ENCODE results near the gene HEXD.

Gene HEXD

GRCh38 chr17:82486231-82487094, 68.3 kb downstream of the HEXD start:
- DNase-seq (ENCODE audit: low read depth in 2 of 2, low spot score in 1 of 2) = no peak

GRCh38 chr17:82487910-82488309, 69.8 kb downstream of the HEXD start:
- DNase-seq (ENCODE audit: low read depth in 2 of 2, low spot score in 1 of 2) = no peak

GRCh38 chr17:82489117-82489516, 71.0 kb downstream of the HEXD start:
- DNase-seq (ENCODE audit: low read depth in 2 of 2, low spot score in 1 of 2) = no peak

DNA sequence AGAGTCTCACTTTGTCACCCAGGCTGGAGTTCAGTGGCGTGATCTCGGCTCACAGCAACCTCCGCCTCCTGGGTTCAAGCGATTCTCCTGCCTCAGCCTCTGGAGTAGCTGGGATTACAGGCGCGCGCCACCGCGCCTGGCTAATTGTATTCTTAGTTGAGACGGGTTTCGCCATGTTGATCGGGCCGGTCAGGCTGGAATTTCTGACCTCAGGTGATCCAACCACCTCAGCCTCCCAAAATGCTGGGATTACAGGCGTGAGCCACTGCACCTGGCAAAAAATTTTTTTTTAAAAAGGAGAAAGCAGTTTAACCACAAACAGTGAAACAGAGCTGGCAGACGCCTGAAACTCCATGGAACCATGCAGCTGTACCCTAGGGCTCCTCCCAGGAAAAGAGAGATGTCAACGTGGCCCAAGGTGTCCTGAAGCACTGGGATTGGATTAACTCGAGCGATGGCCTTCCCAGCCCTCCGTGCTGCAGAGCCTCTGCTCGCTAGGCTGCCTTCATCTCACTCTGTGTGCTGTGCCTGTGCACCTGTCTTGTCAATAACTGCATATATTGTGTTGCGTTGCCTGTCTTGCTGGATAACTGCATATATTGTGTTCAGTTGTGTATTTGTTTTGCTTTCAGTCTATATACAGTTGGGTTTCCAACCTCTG, 71.8 kb downstream of the HEXD start:
- DNase-seq (ENCODE audit: low read depth in 2 of 2, low spot score in 1 of 2) = no peak

DNA sequence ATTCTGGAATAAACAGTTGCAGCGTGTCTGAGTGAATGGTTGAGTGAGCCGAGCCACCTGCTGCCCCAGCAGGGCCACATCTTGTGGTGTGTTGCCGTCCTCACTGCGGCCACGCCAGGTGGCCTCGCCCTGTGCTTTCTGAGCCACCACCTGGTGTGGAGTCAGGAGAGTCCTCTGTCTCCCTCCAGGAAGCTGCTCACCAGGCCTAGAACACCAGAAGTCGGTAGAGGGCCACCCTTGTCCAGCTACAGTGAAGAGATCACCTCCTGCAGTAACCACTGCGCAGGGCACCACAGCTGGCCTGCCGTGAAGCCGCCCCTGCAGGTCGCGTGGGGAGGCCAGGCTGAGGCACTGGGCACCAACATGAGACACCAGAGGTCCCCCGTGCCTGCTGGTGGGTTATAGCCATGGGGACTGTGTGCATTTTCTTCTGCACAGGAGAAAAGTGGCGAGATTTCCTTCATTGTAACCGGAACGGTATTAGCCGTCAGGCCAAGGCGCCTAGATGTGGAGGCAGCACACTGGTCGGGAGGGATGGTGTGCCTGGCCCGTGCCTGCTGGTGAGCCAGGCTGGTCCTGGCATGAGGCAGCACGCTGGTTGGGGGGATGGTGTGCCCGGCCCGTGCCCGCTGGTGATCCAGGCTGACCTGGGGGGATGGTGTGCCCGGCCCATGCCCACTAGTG, 72.5 kb downstream of the HEXD start:
- no peak for DNase-seq (ENCODE audit: low read depth in 2 of 2, low spot score in 1 of 2)

GRCh38 chr17:82491196-82491530, 73.0 kb downstream of the HEXD start:
- DNase-seq (ENCODE audit: low read depth in 2 of 2, low spot score in 1 of 2) = no peak

DNA sequence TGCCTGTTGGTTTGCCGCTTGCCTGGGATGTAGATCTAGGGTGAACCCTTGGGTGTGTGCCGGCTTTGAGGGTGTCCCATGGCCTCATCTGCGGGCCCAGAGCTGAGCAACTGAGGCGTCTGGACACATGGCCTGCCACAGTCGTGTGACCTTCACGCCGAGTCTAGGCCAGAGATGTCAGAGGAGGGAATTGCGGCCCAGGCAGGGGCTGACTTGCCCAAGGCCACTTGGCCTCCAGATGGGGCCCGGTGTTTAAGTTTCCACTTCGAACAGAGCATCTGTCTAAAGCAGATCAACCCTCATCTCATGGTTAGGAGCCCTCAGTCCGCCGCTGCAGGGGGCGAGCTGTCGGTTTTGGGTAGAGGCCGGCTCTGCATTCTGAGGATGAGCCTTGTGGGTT, 73.4 kb downstream of the HEXD start:
- no peak for DNase-seq (ENCODE audit: low read depth in 2 of 2, low spot score in 1 of 2)

All from stimulated activated CD8-positive, alpha-beta memory T cell treated with anti-CD3 and anti-CD28 coated beads, Interleukin-4, amount 100 ng/mL, for 4 hours (primary cell).